Measurements from ENCODE around the gene GREB1. TPM values are rescaled to one million over a fixed set of nuclear protein-coding genes. Genes with fewer than 3 reads are reported as not detected.

Gene GREB1
- total and polyA plus RNA-seq, 9 donors = 104 to 723 (median 232) TPM

- Histone ChIP-seq H3K27me3 (no peaks in the 10 kb centered on the region), H3K27ac (peak overlapping the region; percentile 68 to 87), H3K4me1 (ENCODE audit: insufficient read depth) (peaks cover 10% of the 10 kb centered on the region), H3K9me3 (no peaks in the 10 kb centered on the region), H3K4me3 (peak overlapping the region; percentile 38), H3K36me3 (no peaks in the 10 kb centered on the region)
- 24 to 30% (median 27%) methylated on average over 8 of the region's 8 CpGs for WGBS, 3 donors
- TF ChIP-seq CTCF (IDR thresholded peaks at IDR 0.05) = no peak
- no peak for TF ChIP-seq POLR2A (IDR thresholded peaks at IDR 0.05)
- TF ChIP-seq EP300 (IDR thresholded peaks at IDR 0.05) = no peak
- peak in 2 of 5 donors; percentile 27 to 47 for DNase-seq
- intact Hi-C loops (cut with DNase I) = loop anchor here in 2 of 4 donors (5.0 kb wide), 2 partner anchors 36 to 59 kb away; no protein-coding TSS in a partner anchor
These were observed 7.9 kb downstream of the GREB1 start for GRCh38 chr2:11541693-11542274.

- H3K4me3 ChIP-seq = peak overlapping the region; percentile 38
- peaks cover 10% of the 10 kb centered on the region for H3K4me1 ChIP-seq (ENCODE audit: insufficient read depth)
- no peaks in the 10 kb centered on the region for H3K36me3 ChIP-seq
- H3K27ac ChIP-seq = peak overlapping the region; percentile 46 to 87
- DNase-seq = peak in 2 of 5 donors; percentile 43 to 49
- no peaks in the 10 kb centered on the region for H3K27me3 ChIP-seq
- H3K9me3 ChIP-seq = no peaks in the 10 kb centered on the region
- no peak for TF ChIP-seq POLR2A (IDR thresholded peaks at IDR 0.05)
- no peak for TF ChIP-seq EP300 (IDR thresholded peaks at IDR 0.05)
- no peak for TF ChIP-seq CTCF (IDR thresholded peaks at IDR 0.05)
- WGBS, 3 donors = 12 to 14% (median 14%) methylated on average over 10 to 11 of the region's 11 CpGs
- intact Hi-C loops (cut with DNase I) = loop anchor here in 2 of 4 donors (5.0 kb wide), 2 partner anchors 35 to 60 kb away; no protein-coding TSS in a partner anchor
These were observed 8.5 kb downstream of the GREB1 start for GRCh38 chr2:11542275-11542819.

- no peaks in the 10 kb centered on the region for H3K36me3 ChIP-seq
- H3K4me1 ChIP-seq (ENCODE audit: insufficient read depth) = peaks cover 12% of the 10 kb centered on the region
- 12 to 28% (median 20%) methylated on average over 11 of the region's 11 CpGs for WGBS, 3 donors
- H3K27ac ChIP-seq = peak overlapping the region; percentile 44 to 87
- H3K4me3 ChIP-seq = peak overlapping the region; percentile 38
- H3K27me3 ChIP-seq = no peaks in the 10 kb centered on the region
- intact Hi-C loops (cut with DNase I) = loop anchor here in 2 of 4 donors (5.0 kb wide), 2 partner anchors 34 to 61 kb away; no protein-coding TSS in a partner anchor
- peak in 3 of 5 donors; percentile 37 to 58 (median 48) for DNase-seq
- TF ChIP-seq EP300 (IDR thresholded peaks at IDR 0.05) (no peak), CTCF (IDR thresholded peaks at IDR 0.05) (peak in 1 of 3 donors; percentile 43)
- no peaks in the 10 kb centered on the region for H3K9me3 ChIP-seq
These were observed 9.7 kb downstream of the GREB1 start for GRCh38 chr2:11543337-11544216.

- Histone ChIP-seq H3K4me3 (no peak overlapping the region), H3K36me3 (no peaks in the 10 kb centered on the region), H3K27me3 (no peaks in the 10 kb centered on the region), H3K4me1 (ENCODE audit: insufficient read depth) (peaks cover 17% of the 10 kb centered on the region), H3K27ac (peak overlapping the region; percentile 31 to 87), H3K9me3 (no peaks in the 10 kb centered on the region)
- TF ChIP-seq EP300 (IDR thresholded peaks at IDR 0.05) (no peak), POLR2A (IDR thresholded peaks at IDR 0.05) (no peak), CTCF (IDR thresholded peaks at IDR 0.05) (no peak)
- intact Hi-C loops (cut with DNase I) = no loop called here
- 40 to 57% (median 50%) methylated on average over 6 of the region's 6 CpGs for WGBS, 3 donors
- DNase-seq = no peak
These were observed 12.2 kb downstream of the GREB1 start for GRCh38 chr2:11546072-11546471.

Data from ovary (tissue), 9 donors.